Measurements from ENCODE around the gene ZNF546.

Gene ZNF546

GRCh38 chr19:40056505-40056904 lies 59.6 kb downstream of the ZNF546 start:
- DNase-seq, result no peak

- DNase-seq, result no peak
Measured at GRCh38 chr19:40057166-40057565, 60.3 kb downstream of the ZNF546 start.

GRCh38 chr19:40059624-40060023 lies 62.8 kb downstream of the ZNF546 start:
- DNase-seq, result no peak

GRCh38 chr19:40070058-40070457 lies 73.2 kb downstream of the ZNF546 start:
- DNase-seq, result no peak

Measured in COR-L47 (cell line).